NCI-H2196 (cell line): ENCODE results near the gene SOX12.
"Not testable (repeated sequence)": the region's sequence is repeated elsewhere in the genome, so short reads cannot be mapped to it uniquely, and the experiment has no call there.

Source experiments
- DNase-seq: peaks from one replicate; lab custom pipeline; 2025; ENCODE audit not compliant: unreplicated experiment; lab: John Stamatoyannopoulos, UW

Gene SOX12

DNA sequence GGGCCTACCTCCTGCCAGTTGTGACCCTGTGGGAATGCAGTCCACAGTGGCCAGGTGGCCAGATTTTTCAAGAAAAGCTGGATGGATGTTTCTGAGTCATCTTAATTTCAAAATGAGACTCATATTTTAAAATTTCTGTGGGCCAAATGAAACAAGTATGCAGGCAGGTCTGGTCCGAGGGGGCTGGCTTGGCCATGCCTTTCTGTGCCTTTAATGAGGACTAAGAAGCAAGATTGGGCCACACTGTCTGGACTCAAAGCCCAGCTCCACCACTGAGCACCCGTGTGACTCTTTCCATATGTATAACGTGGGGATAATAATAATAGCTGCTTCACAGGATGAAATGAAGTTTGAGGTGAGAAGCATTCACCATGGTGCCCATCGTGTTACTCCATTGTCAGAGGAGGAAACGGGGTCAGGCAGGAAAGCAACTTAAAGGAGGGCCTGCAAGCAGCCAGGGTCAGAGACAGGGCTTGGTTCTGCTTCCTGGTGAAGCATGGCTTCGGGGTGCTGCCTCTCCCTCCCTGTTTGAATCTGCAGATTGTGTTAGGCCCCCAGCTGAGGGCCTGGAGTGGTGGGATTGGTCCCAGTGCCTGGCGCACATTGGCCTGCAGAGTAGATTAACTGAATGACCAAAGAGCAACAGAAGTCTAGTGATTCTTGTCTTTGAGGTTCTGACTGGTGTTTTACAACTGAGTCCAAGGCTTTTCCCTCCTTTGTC lies 3.8 kb downstream of the SOX12 start:
- DNase-seq: no peak

- DNase-seq: no peak
These were observed 4.5 kb downstream of the SOX12 start for GRCh38 chr20:329851-330232.

DNA sequence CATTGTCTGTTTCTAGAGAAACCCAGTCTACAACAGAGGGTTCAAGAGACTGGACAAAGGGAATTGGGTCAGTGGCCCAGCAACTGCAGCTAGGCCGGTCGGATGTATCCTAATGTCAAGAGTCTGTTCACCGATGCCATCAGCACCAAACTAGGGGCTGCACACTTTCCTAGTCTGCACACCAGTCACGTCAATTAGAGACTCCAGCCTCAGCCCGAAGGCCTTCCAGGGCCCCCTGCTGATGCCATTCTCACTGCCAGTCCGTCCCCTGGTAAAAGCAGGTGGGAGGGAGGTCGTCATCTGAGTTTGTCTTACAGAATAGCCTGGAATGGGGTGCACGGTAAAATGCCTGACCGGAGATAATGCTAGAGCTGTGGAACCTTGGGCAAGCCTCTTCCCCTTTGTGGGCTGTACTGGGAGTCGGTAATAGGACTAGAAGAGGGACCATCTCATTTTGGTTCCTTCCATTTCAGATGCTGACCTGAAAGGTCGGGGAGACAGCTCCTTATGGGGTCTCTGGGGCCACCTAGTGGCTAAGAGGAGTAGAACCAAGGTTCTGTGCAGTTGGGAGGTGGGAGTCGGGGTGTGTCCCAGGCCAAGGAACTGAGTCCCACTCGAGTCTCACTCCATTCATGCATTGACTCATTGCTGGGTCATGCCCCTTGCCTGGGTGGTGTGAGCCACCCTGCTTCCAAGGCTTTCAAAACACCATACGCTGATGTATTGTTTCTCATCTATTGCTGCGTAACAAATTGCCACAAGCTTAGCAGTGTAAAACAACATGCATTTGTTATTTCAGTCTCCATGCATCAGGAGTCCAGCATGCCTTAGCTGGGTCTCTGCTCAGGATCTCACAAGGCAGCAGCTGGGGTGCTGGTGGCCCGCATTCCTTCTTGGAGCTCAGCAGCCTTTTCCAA lies 5.1 kb downstream of the SOX12 start:
- peak; percentile 49 for DNase-seq

GRCh38 chr20:334578-334977 lies 9.2 kb downstream of the SOX12 start:
- no peak for DNase-seq

DNA sequence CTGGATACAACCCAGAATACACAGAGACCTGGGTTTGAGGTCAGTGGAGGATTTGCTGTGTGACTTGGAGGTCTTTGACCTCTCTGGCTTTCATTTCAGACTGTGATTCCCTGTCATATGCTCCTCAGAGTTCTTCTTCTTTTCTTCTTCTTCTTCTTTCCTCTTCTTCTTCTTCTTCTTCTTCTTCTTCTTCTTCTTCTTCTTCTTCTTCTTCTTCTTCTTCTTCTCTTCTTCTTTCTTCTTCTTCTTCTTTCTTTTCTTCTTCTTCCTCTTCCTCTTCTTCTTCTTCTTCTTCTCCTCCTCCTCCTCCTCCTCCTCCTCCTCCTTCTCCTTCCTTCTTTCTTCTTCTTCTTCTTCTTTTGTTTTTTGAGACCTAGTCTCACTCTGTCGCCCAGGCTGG lies 10.7 kb downstream of the SOX12 start:
- DNase-seq: not testable (repeated sequence)

DNA sequence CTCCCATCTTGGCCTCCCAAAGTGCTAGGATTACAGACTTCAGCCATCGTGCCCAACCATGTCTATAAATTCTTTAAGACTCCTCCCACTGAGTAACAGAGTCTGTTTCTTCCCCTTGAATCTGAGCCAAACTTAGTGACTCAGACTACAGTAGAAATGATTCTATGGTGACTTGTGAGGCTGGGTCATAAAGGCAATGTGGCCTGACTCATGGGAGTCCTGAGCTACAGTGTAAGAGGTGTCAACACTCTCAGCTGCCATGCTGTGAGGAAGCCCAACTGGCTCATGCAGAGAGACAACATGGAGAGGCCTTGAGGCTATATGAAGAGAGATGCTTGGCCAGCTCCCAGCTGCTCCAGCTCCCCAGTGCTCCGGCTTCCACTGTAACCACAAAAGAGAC lies 16.3 kb downstream of the SOX12 start:
- DNase-seq: peak; percentile 43

GRCh38 chr20:343107-343506 lies 17.8 kb downstream of the SOX12 start:
- DNase-seq: no peak

DNA sequence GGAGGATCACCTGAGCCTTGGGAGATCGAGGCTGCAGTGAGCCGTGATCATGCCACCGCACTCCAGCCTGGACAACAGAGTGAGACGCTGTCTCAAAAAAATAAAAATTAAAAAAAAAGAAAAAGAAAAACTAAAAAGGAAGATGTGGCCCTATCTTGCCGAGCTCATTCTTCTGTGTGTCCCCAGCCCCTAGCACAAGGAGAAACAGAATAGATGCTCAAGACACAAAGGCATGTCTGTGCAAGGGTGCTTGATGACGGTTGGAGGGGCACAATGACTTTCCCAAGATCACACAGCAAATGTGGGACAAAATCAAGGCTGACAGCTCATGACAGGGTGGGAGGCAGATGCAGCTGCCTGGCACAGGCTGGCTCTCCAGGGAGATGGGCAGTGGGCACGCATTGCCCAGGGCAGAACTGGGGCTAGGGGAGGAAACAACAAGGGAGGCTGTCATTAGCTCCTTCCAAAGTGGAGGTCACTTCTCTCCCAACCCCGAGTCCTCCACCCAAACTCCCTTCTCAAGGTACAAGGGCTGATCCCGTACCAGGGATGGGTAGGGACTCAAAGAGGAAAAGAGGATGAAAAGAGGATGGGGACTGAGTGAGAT lies 20.8 kb downstream of the SOX12 start:
- DNase-seq: no peak

- DNase-seq: peak; percentile 66
These were observed 21.4 kb downstream of the SOX12 start, which contains the start of gene NRSN2 for GRCh38 chr20:346640-347316. Gene NRSN2 (plus strand): TSS chr20:347111. CDS start chr20:349644, 2,533 bp downstream.

GRCh38 chr20:347317-347639 lies 21.9 kb downstream of the SOX12 start:
- no peak for DNase-seq

DNA sequence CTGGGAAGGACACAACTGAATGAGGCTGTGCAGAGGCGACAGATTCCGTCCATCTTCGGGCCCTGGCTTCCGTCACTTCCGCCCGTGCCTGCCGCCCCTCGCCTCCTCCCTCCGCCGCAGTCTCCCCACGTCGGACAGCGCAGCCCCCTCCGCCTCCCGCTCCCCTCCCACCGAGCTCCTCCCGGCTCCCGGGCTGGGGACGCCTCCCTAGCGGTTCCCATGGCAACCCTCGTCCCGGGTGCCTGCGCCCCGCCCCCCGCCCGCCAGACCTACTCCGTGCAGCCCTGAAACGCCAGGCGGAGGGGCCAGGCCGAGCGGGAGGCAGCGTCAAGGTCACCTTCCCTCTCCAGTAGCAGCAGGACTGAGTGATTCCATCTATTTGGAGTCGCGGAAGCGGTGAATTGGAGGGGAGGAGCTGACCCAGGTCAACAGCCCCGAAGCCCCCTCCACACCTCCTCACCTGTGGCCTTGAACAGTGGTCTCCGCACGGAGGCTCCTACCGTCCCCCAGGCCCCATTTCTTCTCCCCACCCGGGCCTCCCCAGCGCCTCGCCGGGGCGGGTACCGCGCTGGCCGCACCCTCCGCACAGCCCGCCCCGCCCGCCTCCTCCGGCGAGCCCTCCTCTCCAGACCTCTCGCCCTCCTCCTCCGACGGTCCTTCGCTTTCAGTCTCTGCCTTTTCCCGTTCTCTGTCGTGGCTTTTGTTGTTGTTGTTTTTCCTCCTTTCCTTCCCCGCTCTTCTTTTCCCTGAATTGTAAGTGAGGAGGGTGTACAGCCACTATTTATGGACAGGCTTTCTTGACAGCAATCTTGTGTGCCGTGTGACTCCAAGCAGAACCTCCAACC lies 22.5 kb downstream of the SOX12 start:
- peak; percentile 96 for DNase-seq

- DNase-seq: no peak
These were observed 23.9 kb downstream of the SOX12 start for GRCh38 chr20:348972-349841.

GRCh38 chr20:353166-353565 lies 27.8 kb downstream of the SOX12 start:
- DNase-seq: no peak

DNA sequence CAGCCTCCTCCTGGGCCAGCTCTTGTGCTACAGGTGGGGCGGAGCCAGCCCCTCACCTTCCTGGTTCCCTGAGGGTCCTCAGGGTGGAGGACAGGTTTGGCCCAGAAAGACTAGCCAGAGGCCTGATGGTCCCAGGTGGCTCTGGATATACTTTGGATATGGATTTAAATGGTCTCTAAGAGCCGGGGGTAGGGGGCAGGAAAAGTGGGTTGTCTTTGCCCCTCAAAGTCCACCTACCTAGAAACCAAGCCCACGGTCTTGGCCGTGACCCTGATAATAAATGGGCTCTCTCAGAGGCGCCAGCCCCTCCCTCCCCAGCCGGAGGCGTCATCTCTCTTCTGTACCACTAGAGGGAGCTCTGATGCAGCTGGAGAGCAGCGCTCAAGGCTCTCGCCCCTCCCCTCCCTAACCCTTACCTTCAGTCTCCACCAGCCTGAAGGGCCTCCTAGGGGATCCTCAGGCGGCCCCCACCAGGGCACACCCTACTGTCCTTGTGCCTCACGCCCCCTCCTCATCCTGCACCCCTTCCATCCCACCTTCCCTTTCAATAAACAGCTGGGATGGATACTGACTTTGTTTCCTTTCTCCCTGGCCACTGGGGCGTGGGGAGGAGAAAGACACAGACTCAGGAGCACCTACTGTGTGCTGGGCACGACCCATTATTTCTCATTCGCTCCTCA lies 29.1 kb downstream of the SOX12 start:
- peak; percentile 88 for DNase-seq

GRCh38 chr20:356154-356553 lies 30.8 kb downstream of the SOX12 start:
- not testable (repeated sequence) for DNase-seq

- DNase-seq: no peak
These were observed 31.4 kb downstream of the SOX12 start for GRCh38 chr20:356745-357144.

- DNase-seq: no peak
These were observed 33.7 kb downstream of the SOX12 start for GRCh38 chr20:358891-359555.

GRCh38 chr20:361561-361960 lies 36.2 kb downstream of the SOX12 start:
- DNase-seq: no peak
